C4-2B (cell line): ENCODE data around the gene WWOX.

Source experiments
- ZFX ChIP-seq: fragments of 450-650 bp; IDR thresholded peaks from 2 replicates; pipeline ENCODE4 v1.6.1; 2017
- TF ChIP-seq, protein P1 (sequence below): fragments of 450-650 bp; conservative IDR thresholded peaks from 2 replicates; pipeline ENCODE4 v1.5.1; 2017; ENCODE audit warnings: mild to moderate bottlenecking

DNA sequence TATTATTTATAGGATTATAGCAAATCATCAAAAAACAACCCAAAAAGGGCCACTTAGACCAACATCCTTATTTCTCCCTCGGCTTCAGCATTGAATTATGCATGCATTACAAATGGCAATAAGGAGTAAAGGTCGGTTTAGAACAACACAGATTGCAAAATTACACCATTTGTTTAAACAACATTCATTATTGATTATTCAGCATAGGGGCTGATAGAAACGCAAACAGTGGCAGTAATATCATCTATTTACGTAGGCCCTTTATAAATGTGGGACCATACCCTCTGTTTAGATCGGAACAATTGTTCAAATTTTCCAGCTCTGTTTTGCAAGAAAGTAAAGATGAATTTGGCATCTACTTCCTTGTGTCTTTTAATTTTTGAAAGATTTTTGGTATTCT, 153.3 kb downstream of the WWOX start:
- TF ChIP-seq, protein P1, sequence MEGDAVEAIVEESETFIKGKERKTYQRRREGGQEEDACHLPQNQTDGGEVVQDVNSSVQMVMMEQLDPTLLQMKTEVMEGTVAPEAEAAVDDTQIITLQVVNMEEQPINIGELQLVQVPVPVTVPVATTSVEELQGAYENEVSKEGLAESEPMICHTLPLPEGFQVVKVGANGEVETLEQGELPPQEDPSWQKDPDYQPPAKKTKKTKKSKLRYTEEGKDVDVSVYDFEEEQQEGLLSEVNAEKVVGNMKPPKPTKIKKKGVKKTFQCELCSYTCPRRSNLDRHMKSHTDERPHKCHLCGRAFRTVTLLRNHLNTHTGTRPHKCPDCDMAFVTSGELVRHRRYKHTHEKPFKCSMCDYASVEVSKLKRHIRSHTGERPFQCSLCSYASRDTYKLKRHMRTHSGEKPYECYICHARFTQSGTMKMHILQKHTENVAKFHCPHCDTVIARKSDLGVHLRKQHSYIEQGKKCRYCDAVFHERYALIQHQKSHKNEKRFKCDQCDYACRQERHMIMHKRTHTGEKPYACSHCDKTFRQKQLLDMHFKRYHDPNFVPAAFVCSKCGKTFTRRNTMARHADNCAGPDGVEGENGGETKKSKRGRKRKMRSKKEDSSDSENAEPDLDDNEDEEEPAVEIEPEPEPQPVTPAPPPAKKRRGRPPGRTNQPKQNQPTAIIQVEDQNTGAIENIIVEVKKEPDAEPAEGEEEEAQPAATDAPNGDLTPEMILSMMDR: no peak
- TF ChIP-seq ZFX: no peak
